C4-2B (cell line): ENCODE measurements around the gene C15orf40.
"Not testable (repeated sequence)": the region's sequence is repeated elsewhere in the genome, so short reads cannot be mapped to it uniquely, and the experiment has no call there.

Source experiments
- CTCF ChIP-seq: fragments of 450-650 bp; conservative IDR thresholded peaks from 2 replicates; pipeline ENCODE4 v1.5.1; 2017; ENCODE audit warnings: mild to moderate bottlenecking
- ZFX ChIP-seq: fragments of 450-650 bp; IDR thresholded peaks from 2 replicates; pipeline ENCODE4 v1.6.1; 2017

DNA sequence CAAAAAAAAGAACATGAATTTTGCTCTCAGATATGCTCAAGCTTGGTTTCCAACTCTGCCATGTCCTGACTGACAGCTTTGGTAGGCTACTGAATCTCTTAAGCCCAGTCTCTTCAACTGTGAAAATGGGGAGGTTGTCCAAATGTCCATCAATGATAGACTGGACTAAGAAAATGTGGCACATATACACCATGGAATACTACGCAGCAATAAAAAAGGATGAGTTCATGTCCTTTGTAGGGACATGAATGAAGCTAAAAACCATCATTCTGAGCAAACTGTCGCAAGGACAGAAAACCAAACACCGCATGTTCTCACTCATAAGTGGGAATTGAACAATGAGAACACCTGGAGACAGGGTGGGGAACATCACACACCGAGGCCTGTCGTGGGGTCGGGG lies 71.8 kb downstream of the C15orf40 start:
- TF ChIP-seq CTCF, ZFX: not testable (repeated sequence)
